ENCODE results near the gene NBPF8. TPM values are rescaled to one million over a fixed set of nuclear protein-coding genes. Genes with fewer than 3 reads are reported as not detected.
"Not testable (repeated sequence)": the region's sequence is repeated elsewhere in the genome, so short reads cannot be mapped to it uniquely, and the experiment has no call there.

NBPF8 gene
- total RNA-seq: 1 to 10 TPM; 1.9 to 4.3 (median 3.0) TPM
- polyA plus RNA-seq: 3.9 TPM
- long read RNA-seq, donor 1, partial matches to known transcripts: 1 of 2 reads
- long read RNA-seq, donor 1, other reads (novel, unspliced or antisense): 1 of 2 reads
- long read RNA-seq, donor 2: 0 reads
- long read RNA-seq, donor 3, partial matches to known transcripts: 3 of 8 reads
- long read RNA-seq, donor 3, other reads (novel, unspliced or antisense): 5 of 8 reads
- long read RNA-seq, donor 4, partial matches to known transcripts: 2 of 3 reads
- long read RNA-seq, donor 4, other reads (novel, unspliced or antisense): 1 of 3 reads

DNA sequence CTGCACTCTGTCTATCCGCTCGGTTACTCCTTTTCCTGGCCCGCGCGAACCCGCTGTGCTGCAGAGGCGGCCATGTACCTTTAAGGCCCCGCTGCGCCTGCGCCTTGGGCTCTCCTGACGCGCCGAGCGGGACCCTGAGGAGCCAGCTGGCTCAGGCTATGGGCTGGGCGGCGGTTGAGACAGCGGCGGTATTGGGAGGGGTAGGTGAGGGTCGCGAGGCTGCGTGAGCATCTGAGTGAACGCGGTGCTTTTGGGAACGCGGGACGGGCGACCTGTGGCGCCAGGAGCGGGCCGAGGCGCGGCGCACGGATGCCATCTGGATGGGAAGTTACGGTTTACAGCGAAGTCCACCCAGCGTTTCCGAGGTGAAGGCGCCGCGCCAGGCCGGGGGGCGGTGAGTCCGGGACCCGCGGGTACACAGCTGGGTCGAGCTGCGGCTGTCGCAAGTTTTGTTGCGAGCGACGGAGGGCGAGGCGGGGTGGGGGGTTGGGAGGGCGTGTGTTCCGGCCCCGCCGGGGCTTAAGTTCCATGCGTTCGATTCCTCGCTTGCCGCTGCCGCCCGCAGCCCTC, at the start of gene NBPF8:
TSS of gene NBPF8 (plus strand) at position 125 of the 570 bp plus-strand sequence. CDS start 21,488 bp downstream, outside the sequence.
- H3K27me3 ChIP-seq (ENCODE audit: control insufficient read depth, insufficient read depth); H3K27ac ChIP-seq (ENCODE audit: low read length); H3K9me3 ChIP-seq (ENCODE audit: control insufficient read depth, low read length); H3K4me1 ChIP-seq (ENCODE audit: control insufficient read depth, insufficient read depth, low read length); intact Hi-C loops (cut with DNase I): not testable (repeated sequence)
- H3K4me3 ChIP-seq (ENCODE audit: low read length): peak within 1 kb of the TSS; percentile 64
- ATAC-seq (peak; percentile 99 to 100), DNase-seq (peak; percentile 83 to 94 (median 90))
- under 1% methylated on average over 43 of the region's 64 CpGs for whole genome bisulfite sequencing

DNA sequence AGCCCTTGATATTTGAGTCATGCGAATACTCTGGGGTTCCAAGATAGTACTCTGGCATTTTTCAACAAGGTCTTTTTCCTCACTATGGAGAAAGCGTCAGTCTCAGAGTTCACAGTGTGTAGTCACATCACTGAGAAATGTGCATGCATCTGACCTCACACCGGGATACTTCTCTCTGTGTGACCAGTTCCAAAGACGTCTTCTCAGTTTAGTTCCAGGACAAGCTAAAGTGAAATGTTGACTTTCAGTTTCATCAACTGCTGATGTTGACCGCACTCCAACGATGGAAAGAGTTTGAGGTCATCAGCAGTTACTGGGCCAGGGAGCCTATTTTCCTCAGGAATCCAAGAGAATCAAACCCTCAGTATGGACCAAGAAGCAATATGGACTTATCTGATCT, 47.1 kb upstream of the NBPF8 start:
- H3K4me1 ChIP-seq (ENCODE audit: control insufficient read depth, insufficient read depth, low read length); H3K4me3 ChIP-seq (ENCODE audit: low read length); H3K27ac ChIP-seq (ENCODE audit: low read length); ATAC-seq; H3K27me3 ChIP-seq (ENCODE audit: control insufficient read depth, insufficient read depth); intact Hi-C loops (cut with DNase I); DNase-seq; H3K9me3 ChIP-seq (ENCODE audit: control insufficient read depth, low read length): not testable (repeated sequence)
- 75% methylated on average over 6 of the region's 6 CpGs for WGBS

GRCh38 chr1:120386651-120387050, 28.2 kb upstream of the NBPF8 start:
- ATAC-seq; intact Hi-C loops (cut with DNase I): not testable (repeated sequence)
- WGBS: 95% methylated on average over 5 of the region's 5 CpGs

GRCh38 chr1:120388597-120389126, 26.2 kb upstream of the NBPF8 start:
- H3K4me1 ChIP-seq (ENCODE audit: control insufficient read depth, insufficient read depth, low read length); H3K27ac ChIP-seq (ENCODE audit: low read length); ATAC-seq; H3K27me3 ChIP-seq (ENCODE audit: control insufficient read depth, insufficient read depth); H3K9me3 ChIP-seq (ENCODE audit: control insufficient read depth, low read length); intact Hi-C loops (cut with DNase I); H3K4me3 ChIP-seq (ENCODE audit: low read length): not testable (repeated sequence)
- WGBS: 35% methylated on average over 16 of the region's 29 CpGs
- DNase-seq: peak in 1 of 3 donors; percentile 26

More at GRCh38 chr1:120386651-120387050, 28.2 kb upstream of the NBPF8 start:
- H3K9me3 ChIP-seq (ENCODE audit: control insufficient read depth, low read length); H3K27ac ChIP-seq (ENCODE audit: low read length); H3K4me3 ChIP-seq (ENCODE audit: low read length); H3K27me3 ChIP-seq (ENCODE audit: control insufficient read depth, insufficient read depth); H3K4me1 ChIP-seq (ENCODE audit: control insufficient read depth, insufficient read depth, low read length); DNase-seq: not testable (repeated sequence)

- H3K9me3 ChIP-seq (ENCODE audit: control insufficient read depth, low read length); DNase-seq; intact Hi-C loops (cut with DNase I); ATAC-seq; H3K27ac ChIP-seq (ENCODE audit: low read length); H3K27me3 ChIP-seq (ENCODE audit: control insufficient read depth, insufficient read depth); H3K4me3 ChIP-seq (ENCODE audit: low read length); H3K4me1 ChIP-seq (ENCODE audit: control insufficient read depth, insufficient read depth, low read length): not testable (repeated sequence)
- 79% methylated on average over 4 of the region's 4 CpGs for WGBS
Measured at GRCh38 chr1:120391365-120391764, 23.5 kb upstream of the NBPF8 start.

DNA sequence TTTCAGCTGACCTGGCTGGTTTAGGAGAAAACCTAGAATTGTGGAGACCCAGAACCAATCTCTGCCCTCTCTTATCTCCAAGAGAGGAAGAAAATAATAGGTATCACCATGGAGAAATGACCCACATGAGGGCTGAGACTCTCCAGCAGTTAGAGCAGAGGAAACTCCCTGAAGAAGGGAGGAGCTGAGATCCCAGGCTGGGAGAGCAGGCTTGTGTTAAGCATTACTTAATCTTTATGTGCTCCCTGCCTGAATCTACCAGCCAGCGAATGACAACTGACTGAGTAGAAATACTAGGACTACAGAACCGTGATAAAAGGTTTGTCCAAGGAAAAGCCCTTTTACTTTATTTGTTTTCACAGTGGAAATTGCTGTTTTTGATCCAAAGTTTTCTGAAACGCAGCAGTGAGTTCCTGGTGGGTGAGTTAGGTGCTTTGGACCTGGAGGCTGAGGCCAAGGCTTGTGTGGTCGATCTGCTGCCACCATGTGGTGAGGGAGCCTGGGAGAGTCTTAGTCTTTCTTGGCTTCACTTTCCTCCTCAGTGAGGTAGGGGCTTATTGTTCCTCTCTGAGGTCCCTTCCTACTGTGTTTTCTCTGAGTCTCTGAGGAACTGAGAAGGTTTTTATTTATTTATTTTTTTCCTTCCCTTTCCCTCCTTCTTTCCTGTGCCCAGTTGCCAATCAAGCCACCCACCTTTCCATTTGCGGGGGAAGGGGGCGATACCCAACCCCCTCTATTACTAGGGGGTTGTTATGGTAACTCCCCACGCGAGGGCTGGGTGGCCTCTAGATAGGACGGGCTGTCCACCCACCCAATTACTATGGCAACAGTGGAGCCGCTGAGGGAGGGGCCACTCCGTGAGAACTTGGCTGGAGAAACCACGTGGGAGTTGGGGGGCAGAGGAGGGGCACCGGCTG, 21.3 kb upstream of the NBPF8 start:
- H3K27me3 ChIP-seq (ENCODE audit: control insufficient read depth, insufficient read depth); H3K9me3 ChIP-seq (ENCODE audit: control insufficient read depth, low read length); H3K4me1 ChIP-seq (ENCODE audit: control insufficient read depth, insufficient read depth, low read length); H3K27ac ChIP-seq (ENCODE audit: low read length); intact Hi-C loops (cut with DNase I); ATAC-seq; H3K4me3 ChIP-seq (ENCODE audit: low read length); DNase-seq: not testable (repeated sequence)
- WGBS: 32% methylated on average over 6 of the region's 13 CpGs

- H3K27me3 ChIP-seq (ENCODE audit: control insufficient read depth, insufficient read depth); ATAC-seq; H3K27ac ChIP-seq (ENCODE audit: low read length); H3K9me3 ChIP-seq (ENCODE audit: control insufficient read depth, low read length); DNase-seq; intact Hi-C loops (cut with DNase I); H3K4me1 ChIP-seq (ENCODE audit: control insufficient read depth, insufficient read depth, low read length); H3K4me3 ChIP-seq (ENCODE audit: low read length): not testable (repeated sequence)
- no CpG with 5 or more reads among the region's 1 CpG for WGBS
Measured at GRCh38 chr1:120405348-120405747, 9.5 kb upstream of the NBPF8 start.

- H3K4me1 ChIP-seq (ENCODE audit: control insufficient read depth, insufficient read depth, low read length); intact Hi-C loops (cut with DNase I); H3K9me3 ChIP-seq (ENCODE audit: control insufficient read depth, low read length); H3K27me3 ChIP-seq (ENCODE audit: control insufficient read depth, insufficient read depth); H3K27ac ChIP-seq (ENCODE audit: low read length): not testable (repeated sequence)
- ATAC-seq (peak in 1 of 2 donors; percentile 17), DNase-seq (peak in 1 of 3 donors; percentile 30)
- 4% methylated on average over 6 of the region's 16 CpGs for WGBS
- H3K4me3 ChIP-seq (ENCODE audit: low read length): peak overlapping the region; percentile 64
Measured at GRCh38 chr1:120414451-120414850, 384 bp upstream of the NBPF8 start.

GRCh38 chr1:120415492-120415961, 692 bp downstream of the NBPF8 start:
- WGBS: 6% methylated on average over 17 of the region's 23 CpGs
- peak; percentile 79 to 86 for ATAC-seq
- intact Hi-C loops (cut with DNase I); H3K4me1 ChIP-seq (ENCODE audit: control insufficient read depth, insufficient read depth, low read length); H3K27me3 ChIP-seq (ENCODE audit: control insufficient read depth, insufficient read depth); H3K27ac ChIP-seq (ENCODE audit: low read length); H3K9me3 ChIP-seq (ENCODE audit: control insufficient read depth, low read length): not testable (repeated sequence)
- peak overlapping the region; percentile 64 for H3K4me3 ChIP-seq (ENCODE audit: low read length)
- DNase-seq: peak; percentile 21 to 53 (median 53)

DNA sequence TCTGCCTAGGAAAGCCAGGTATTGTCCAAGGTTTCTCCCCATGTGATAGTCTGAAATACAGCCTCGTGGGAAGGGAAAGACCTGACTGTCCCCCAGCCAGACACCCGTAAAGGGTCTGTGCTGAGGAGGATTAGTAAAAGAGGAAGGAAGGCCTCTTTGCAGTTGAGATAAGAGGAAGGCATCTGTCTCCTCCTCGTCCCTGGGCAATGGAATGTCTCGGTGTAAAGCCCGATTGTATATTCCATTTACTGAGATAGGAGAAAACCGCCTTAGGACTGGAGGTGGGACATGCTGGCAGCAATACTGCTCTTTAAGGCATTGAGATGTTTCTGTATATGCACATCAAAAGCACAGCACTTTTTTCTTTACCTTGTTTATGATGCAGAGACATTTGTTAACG, 10.2 kb downstream of the NBPF8 start:
- ATAC-seq; H3K27me3 ChIP-seq (ENCODE audit: control insufficient read depth, insufficient read depth); H3K4me3 ChIP-seq (ENCODE audit: low read length); H3K27ac ChIP-seq (ENCODE audit: low read length); H3K9me3 ChIP-seq (ENCODE audit: control insufficient read depth, low read length); intact Hi-C loops (cut with DNase I); H3K4me1 ChIP-seq (ENCODE audit: control insufficient read depth, insufficient read depth, low read length); DNase-seq: not testable (repeated sequence)
- WGBS: 63% methylated on average over 7 of the region's 7 CpGs

Measured in right cardiac atrium (tissue), 5 donors.